Tibial nerve (tissue), 4 donors: ENCODE data around the gene KIRREL2. TPM values are rescaled to one million over a fixed set of nuclear protein-coding genes. Genes with fewer than 3 reads are reported as not detected.

Source experiments
- DNase-seq, 2 donors: peaks; one replicate each; pipeline ENCODE4 v3.0.0-alpha.2; 2019; ENCODE audit warnings: low spot score in 2 of 2
- H3K27ac ChIP-seq, 4 donors: fragments of 200-600 bp; sonication (generic) in 3 of 4; one replicate each; pipeline ENCODE4 v1.5.1; 2017 to 2019; ENCODE audit warnings: mild to moderate bottlenecking in 1 of 4
- H3K27me3 ChIP-seq, 2 donors: fragments of 200-600 bp; sonication (generic) in 1 of 2; one replicate each; pipeline versions ENCODE4 v1.5.1 to v1.6.0; 2017 to 2019
- H3K36me3 ChIP-seq, 3 donors: fragments of 200-600 bp; sonication (generic); one replicate each; pipeline ENCODE4 v1.5.1; 2018 to 2019
- H3K4me1 ChIP-seq, 4 donors: fragments of 200-600 bp; sonication (generic) in 3 of 4; one replicate each; pipeline ENCODE4 v1.5.1; 2017 to 2019
- H3K4me3 ChIP-seq, 4 donors: fragments of 200-600 bp; sonication (generic) in 3 of 4; one replicate each; pipeline ENCODE4 v1.5.1; 2017 to 2019; ENCODE audit warnings: mild to moderate bottlenecking in 1 of 4, moderate library complexity in 1 of 4
- H3K9me3 ChIP-seq, 4 donors: fragments of 200-600 bp; sonication (generic) in 3 of 4; one replicate each; pipeline ENCODE4 v1.5.1; 2017 to 2019
- EP300 ChIP-seq, 2 donors: sonication (generic); formaldehyde crosslinking; IDR thresholded peaks; one replicate each; pipeline ENCODE4 v1.6.1; 2017; ENCODE audit warnings: antibody characterized with exemption in 2 of 2, mild to moderate bottlenecking in 1 of 2
- POLR2A ChIP-seq, 2 donors: fragments of 450-650 bp; IDR thresholded peaks; one replicate each; pipeline ENCODE4 v1.6.1; 2017; ENCODE audit warnings: antibody characterized with exemption in 2 of 2, mild to moderate bottlenecking in 2 of 2, moderate library complexity in 2 of 2
- WGBS, 2 donors: methylation state at CpG; one replicate each; pipeline ENCODE4 v1.1.5; 2018; 5-methylcytosine and 5-hydroxymethylcytosine counted together
- total RNA-seq, 4 donors: library from RNA; depleted of rRNA; stranded (reverse); fragments of >200 nt; gene quantifications; one replicate each; pipeline ENCODE4 v1.1.0, GENCODE V29; 2016
- TF ChIP-seq, protein P1 (sequence below), 5 experiments: fragments of 200-600 bp in 3 of 5; fragments of 450-650 bp in 2 of 5; sonication (generic) in 3 of 5; IDR thresholded peaks; one replicate each; pipeline ENCODE4 v1.5.1; 2016 to 2019; ENCODE audit warnings: antibody characterized with exemption in 5 of 5, mild to moderate bottlenecking in 3 of 5, moderate library complexity in 2 of 5

Gene KIRREL2
- total RNA-seq, 4 donors from 2014 or later, result 0.44 TPM; not detected in 3

DNA sequence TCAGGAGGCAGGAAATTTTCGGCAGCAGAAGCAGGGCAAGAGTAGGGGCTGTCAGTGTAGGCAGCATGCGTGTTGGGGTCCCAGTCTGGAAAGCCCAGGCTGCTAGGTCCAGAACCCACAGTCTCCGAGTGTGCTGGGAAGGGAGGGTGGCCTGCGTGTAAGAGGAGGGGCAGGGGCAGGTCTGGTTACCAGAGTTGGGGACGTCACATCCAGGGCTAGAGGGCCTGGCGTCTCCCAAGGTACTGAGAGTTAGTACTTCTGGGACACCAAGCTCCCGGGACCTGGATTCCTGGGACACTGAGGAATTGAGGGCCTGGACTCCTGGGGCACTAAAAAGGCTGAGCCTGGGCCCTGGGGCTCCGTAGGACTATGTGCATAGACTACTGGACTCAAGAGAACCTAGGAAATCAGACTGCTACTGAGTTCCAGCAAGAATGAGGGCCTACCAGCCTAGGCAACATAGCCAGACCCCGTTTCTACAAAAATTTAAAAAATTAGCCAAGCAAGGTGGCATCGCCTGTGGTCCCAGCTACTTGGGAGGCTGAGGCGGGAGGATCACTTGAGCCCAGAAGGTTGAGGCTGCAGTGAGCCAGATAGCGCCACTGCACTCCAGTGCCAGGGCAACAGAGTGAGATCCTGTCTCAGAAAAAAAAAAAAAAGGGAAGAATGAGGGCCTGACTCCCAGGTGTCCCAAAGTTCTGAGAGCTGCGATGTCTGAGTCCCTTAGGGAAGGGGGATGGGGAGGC, 41.2 kb downstream of the KIRREL2 start:
- Histone ChIP-seq H3K9me3 (no peaks in the 10 kb centered on the region), H3K4me3 (peak overlapping the region; percentile 72 to 82 (median 78)), H3K36me3 (peaks cover 0 to 50% (median 19%) of the 10 kb centered on the region in 3 donors), H3K4me1 (peaks cover 0 to 41% (median 22%) of the 10 kb centered on the region in 4 donors), H3K27ac (peak overlapping the region; percentile 83 to 94 (median 92)), H3K27me3 (peaks cover 0 to 3% of the 10 kb centered on the region in 2 donors)
- DNase-seq, result no peak
- TF ChIP-seq, protein P1, sequence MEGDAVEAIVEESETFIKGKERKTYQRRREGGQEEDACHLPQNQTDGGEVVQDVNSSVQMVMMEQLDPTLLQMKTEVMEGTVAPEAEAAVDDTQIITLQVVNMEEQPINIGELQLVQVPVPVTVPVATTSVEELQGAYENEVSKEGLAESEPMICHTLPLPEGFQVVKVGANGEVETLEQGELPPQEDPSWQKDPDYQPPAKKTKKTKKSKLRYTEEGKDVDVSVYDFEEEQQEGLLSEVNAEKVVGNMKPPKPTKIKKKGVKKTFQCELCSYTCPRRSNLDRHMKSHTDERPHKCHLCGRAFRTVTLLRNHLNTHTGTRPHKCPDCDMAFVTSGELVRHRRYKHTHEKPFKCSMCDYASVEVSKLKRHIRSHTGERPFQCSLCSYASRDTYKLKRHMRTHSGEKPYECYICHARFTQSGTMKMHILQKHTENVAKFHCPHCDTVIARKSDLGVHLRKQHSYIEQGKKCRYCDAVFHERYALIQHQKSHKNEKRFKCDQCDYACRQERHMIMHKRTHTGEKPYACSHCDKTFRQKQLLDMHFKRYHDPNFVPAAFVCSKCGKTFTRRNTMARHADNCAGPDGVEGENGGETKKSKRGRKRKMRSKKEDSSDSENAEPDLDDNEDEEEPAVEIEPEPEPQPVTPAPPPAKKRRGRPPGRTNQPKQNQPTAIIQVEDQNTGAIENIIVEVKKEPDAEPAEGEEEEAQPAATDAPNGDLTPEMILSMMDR (IDR thresholded peaks at IDR 0.05), result no peak
- TF ChIP-seq EP300 (IDR thresholded peaks at IDR 0.05), result no peak
- no peak for TF ChIP-seq POLR2A (IDR thresholded peaks at IDR 0.05)
- 84 to 88% methylated on average over 11 to 13 of the region's 13 CpGs for WGBS, 2 donors

DNA sequence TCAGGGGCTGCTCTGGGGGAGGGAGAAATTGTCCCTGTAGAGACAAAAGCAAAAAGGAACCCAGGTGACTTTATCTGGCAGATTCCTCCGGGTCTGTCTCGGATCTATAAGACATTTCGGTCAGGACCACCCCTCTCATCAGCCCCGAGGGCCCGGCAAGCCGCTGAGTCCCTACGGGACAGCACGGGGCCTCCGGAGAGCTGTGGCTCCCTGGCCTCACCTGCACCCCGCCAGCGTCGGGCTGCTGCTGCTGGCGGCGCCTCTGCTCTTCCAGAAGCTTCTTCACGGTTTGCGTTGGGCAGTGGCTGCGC, 41.7 kb downstream of the KIRREL2 start:
- WGBS, 2 donors, result 9 to 16% methylated on average over 10 to 16 of the region's 17 CpGs
- H3K36me3 ChIP-seq, result peaks cover 0 to 44% (median 19%) of the 10 kb centered on the region in 3 donors
- H3K4me1 ChIP-seq, result peaks cover 0 to 46% (median 27%) of the 10 kb centered on the region in 4 donors
- no peaks in the 10 kb centered on the region for H3K9me3 ChIP-seq
- H3K27me3 ChIP-seq, result peaks cover 0 to 3% of the 10 kb centered on the region in 2 donors
- H3K27ac ChIP-seq, result peak overlapping the region; percentile 83 to 94 (median 92)
- peak overlapping the region; percentile 72 to 82 (median 78) for H3K4me3 ChIP-seq
- DNase-seq, result no peak
- TF ChIP-seq, protein P1 (IDR thresholded peaks at IDR 0.05), result no peak
- no peak for TF ChIP-seq POLR2A (IDR thresholded peaks at IDR 0.05)
- no peak for TF ChIP-seq EP300 (IDR thresholded peaks at IDR 0.05)

DNA sequence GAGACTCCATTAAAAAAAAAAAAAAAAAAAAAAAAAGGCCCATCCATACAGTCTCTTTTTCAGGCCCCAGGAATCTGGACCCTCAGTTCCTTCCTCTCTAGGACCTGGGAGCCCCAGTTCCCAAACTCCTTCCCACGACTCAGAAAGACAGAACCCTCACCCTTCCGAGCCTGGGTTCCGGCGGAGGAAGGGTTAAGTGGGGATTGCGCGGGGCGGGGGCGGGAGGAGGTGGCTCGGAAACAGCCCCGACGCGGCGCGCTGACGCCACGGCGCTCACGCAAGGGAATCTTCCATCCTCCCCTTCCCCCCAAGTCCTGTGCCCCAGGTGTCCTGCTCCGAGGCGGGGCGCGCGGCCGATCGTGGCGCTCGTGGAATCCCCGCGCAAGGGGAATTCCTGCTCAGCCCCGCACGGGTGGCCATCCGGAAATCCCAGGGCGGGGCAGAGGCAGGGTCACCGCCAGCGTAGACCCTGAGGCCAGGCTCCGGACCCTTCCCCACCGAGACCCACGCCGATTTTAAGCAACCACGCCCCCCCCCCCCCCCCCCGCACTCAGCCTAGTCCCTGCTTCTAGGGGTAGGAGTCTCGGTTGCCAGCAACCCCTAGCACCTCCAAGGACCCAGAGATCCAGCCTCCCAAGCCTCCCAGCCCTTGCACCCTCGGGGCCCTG, 43.0 kb downstream of the KIRREL2 start:
- peak; percentile 57 to 65 for DNase-seq
- peak overlapping the region; percentile 72 to 82 (median 78) for H3K4me3 ChIP-seq
- H3K27ac ChIP-seq, result peak overlapping the region; percentile 83 to 94 (median 92)
- 0% methylated on average over 16 to 29 of the region's 43 CpGs for WGBS, 2 donors
- H3K27me3 ChIP-seq, result peaks cover 0 to 3% of the 10 kb centered on the region in 2 donors
- H3K36me3 ChIP-seq, result peaks cover 0 to 32% (median 19%) of the 10 kb centered on the region in 3 donors
- TF ChIP-seq EP300 (IDR thresholded peaks at IDR 0.05), result peak; percentile 39 to 81
- TF ChIP-seq, protein P1 (IDR thresholded peaks at IDR 0.05), result peak in 1 of 5 experiments; percentile 13
- TF ChIP-seq POLR2A (IDR thresholded peaks at IDR 0.05), result peak; percentile 40 to 41
- H3K9me3 ChIP-seq, result no peaks in the 10 kb centered on the region
- peaks cover 0 to 57% (median 33%) of the 10 kb centered on the region in 4 donors for H3K4me1 ChIP-seq

DNA sequence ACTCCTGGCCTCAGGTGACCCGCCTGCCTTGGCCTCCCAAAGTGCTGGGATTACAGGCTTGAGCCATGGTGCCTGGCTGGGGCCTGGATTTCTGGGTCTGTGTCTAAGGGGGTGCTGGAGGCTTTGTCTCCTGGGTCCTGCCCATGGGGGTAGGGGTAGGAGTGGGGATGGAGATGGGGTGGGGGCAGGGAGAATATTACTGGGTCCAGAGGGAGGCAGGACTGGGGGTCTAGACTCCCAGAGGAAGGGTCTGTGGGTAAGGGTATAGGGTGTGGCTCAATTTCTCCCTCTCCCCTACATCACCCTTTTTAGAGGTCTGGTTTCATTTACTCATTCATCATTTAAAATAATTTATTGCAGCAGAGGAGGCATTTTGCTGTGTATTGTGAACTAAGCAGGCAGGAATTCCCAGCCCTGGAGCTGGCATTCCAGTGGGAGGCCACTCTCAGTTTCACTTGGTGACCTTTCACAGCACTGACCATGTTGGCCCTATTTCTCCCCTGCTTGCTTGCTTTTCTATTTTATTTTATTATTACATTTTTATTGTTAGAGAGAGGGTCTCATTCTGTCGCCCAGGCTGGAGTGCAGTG, 44.4 kb downstream of the KIRREL2 start:
- H3K9me3 ChIP-seq, result no peaks in the 10 kb centered on the region
- DNase-seq, result no peak
- 43 to 49% methylated on average over 2 of the region's 2 CpGs for WGBS, 2 donors
- peak overlapping the region; percentile 83 to 94 (median 92) for H3K27ac ChIP-seq
- peak overlapping the region; percentile 72 to 82 (median 78) for H3K4me3 ChIP-seq
- H3K27me3 ChIP-seq, result peaks cover 0 to 3% of the 10 kb centered on the region in 2 donors
- TF ChIP-seq EP300 (IDR thresholded peaks at IDR 0.05) (no peak), POLR2A (IDR thresholded peaks at IDR 0.05) (no peak)
- TF ChIP-seq, protein P1 (IDR thresholded peaks at IDR 0.05), result no peak
- H3K36me3 ChIP-seq, result peaks cover 0 to 17% (median 7%) of the 10 kb centered on the region in 3 donors
- H3K4me1 ChIP-seq, result peaks cover 0 to 61% (median 33%) of the 10 kb centered on the region in 4 donors
